Neural progenitor cell (in vitro differentiated cells): ENCODE measurements around the gene ROBO2. TPM values are rescaled to one million over a fixed set of nuclear protein-coding genes. Genes with fewer than 3 reads are reported as not detected.

Source experiments
- DNase-seq: peaks from one replicate; pipeline ENCODE4 v3.0.0-alpha.2; 2016; ENCODE audit warnings: low spot score
- H2AFZ ChIP-seq: fragments of 200-600 bp; sonication (generic); replicated peaks from 2 replicates; pipeline ENCODE4 v1.6.1; 2016; ENCODE audit warnings: antibody characterized with exemption
- H3F3A ChIP-seq: fragments of 200-600 bp; sonication (generic); 2 replicates; pipeline ENCODE4 v1.6.1; 2016; ENCODE audit warnings: antibody characterized with exemption, low read depth
- H3K27ac ChIP-seq: fragments of 200-600 bp; sonication (generic); 2 replicates; pipeline ENCODE4 v1.5.1; 2016; ENCODE audit warnings: mild to moderate bottlenecking
- H3K27me3 ChIP-seq: fragments of 200-600 bp; sonication (generic); 2 replicates; pipeline ENCODE4 v1.6.1; 2016; ENCODE audit warnings: mild to moderate bottlenecking, moderate library complexity
- H3K36me3 ChIP-seq: fragments of 200-600 bp; sonication (generic); 2 replicates; pipeline ENCODE4 v1.5.1; 2016
- H3K4me1 ChIP-seq: fragments of 200-600 bp; sonication (generic); 2 replicates; pipeline ENCODE4 v1.6.1; 2016; ENCODE audit warnings: mixed run types
- H3K4me2 ChIP-seq: fragments of 200-600 bp; sonication (generic); 2 replicates; pipeline ENCODE4 v1.6.1; 2016
- H3K4me3 ChIP-seq: fragments of 200-600 bp; sonication (generic); 2 replicates; pipeline ENCODE4 v1.5.1; 2016
- H3K79me2 ChIP-seq: fragments of 200-600 bp; sonication (generic); 2 replicates; pipeline ENCODE4 v1.6.1; 2016; ENCODE audit warnings: low read depth
- H3K9ac ChIP-seq: fragments of 200-600 bp; sonication (generic); 2 replicates; pipeline ENCODE4 v1.6.1; 2016
- H3K9me3 ChIP-seq: fragments of 200-600 bp; sonication (generic); 2 replicates; pipeline ENCODE4 v1.5.1; 2016; ENCODE audit warnings: low read depth
- H4K20me1 ChIP-seq: fragments of 200-600 bp; sonication (generic); 2 replicates; pipeline ENCODE4 v1.6.1; 2016; ENCODE audit warnings: low read depth
- H3K27ac Mint-ChIP-seq: 3 replicates; pipeline ENCODE4 v1.8.0; 2021; ENCODE audit warnings: mixed read lengths
- H3K27me3 Mint-ChIP-seq: 2 replicates; pipeline ENCODE4 v1.8.0; 2022; ENCODE audit warnings: low read depth, mild to moderate bottlenecking, inconsistent platforms, moderate library complexity, mixed read lengths; ENCODE audit not compliant: insufficient read depth
- H3K36me3 Mint-ChIP-seq: 3 replicates; pipeline ENCODE4 v1.8.0; 2021; ENCODE audit warnings: mixed read lengths
- H3K4me1 Mint-ChIP-seq: 3 replicates; pipeline ENCODE4 v1.8.0; 2021; ENCODE audit warnings: mixed read lengths
- H3K4me3 Mint-ChIP-seq: 3 replicates; pipeline ENCODE4 v1.8.0; 2021; ENCODE audit warnings: mild to moderate bottlenecking, moderate library complexity, mixed read lengths
- H3K9me3 Mint-ChIP-seq: 3 replicates; pipeline ENCODE4 v1.8.0; 2020; ENCODE audit warnings: mixed read lengths
- EZH2 ChIP-seq: fragments of 200-600 bp; sonication (generic); IDR thresholded peaks from 2 replicates; pipeline ENCODE4 v1.6.1; 2017; ENCODE audit warnings: antibody characterized with exemption, mild to moderate bottlenecking, moderate library complexity
- EZH2phosphoT487 ChIP-seq: fragments of 200-600 bp; sonication (generic); IDR thresholded peaks from 2 replicates; pipeline ENCODE4 v1.6.1; 2017; ENCODE audit warnings: antibody characterized with exemption
- total RNA-seq: library from RNA; depleted of rRNA; stranded (reverse); fragments of >200 nt; gene quantifications from 2 replicates; pipeline ENCODE4 v1.2.3, GENCODE V29; 2015; ENCODE audit warnings: low replicate concordance
- TF ChIP-seq, protein P1 (sequence below): fragments of 200-600 bp; sonication (generic); IDR thresholded peaks from 2 replicates; pipeline ENCODE4 v1.5.1; 2017; ENCODE audit warnings: antibody characterized with exemption, mild to moderate bottlenecking

Gene ROBO2
- total RNA-seq, 1 donor from 2014 or later: 15.0 TPM

DNA sequence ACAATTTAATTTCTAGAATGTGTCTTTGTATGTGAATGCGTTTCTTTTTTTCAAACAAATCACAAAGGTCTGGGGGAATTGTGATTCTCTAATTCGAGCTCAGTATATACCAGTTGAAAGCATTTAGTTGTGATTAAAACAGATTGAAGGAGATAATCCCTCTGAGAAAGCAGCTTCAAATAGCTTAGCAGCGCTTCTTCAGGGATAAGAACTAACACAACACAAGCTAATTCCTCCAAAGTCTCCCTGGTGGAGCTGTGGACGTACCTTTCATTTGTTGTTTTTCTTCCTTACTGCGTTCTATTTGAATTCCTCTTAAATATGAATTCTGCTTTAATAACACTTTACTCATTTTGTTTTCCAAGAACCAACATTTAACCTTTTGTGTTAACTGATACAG, 286.7 kb downstream of the ROBO2 start:
- H3K27me3 Mint-ChIP-seq: no peaks in the 10 kb centered on the region
- H3K4me3 Mint-ChIP-seq: no peak overlapping the region
- Histone ChIP-seq H3K4me3 (no peak overlapping the region), H4K20me1 (no peaks in the 10 kb centered on the region), H3K27me3 (no peaks in the 10 kb centered on the region), H3K27ac (peak overlapping the region; percentile 62), H3K4me2 (peak overlapping the region; percentile 25), H3F3A (peaks cover 21% of the 10 kb centered on the region), H2AFZ (no peak overlapping the region), H3K79me2 (no peaks in the 10 kb centered on the region), H3K9ac (no peak overlapping the region), H3K9me3 (no peaks in the 10 kb centered on the region), H3K4me1 (peaks cover 14% of the 10 kb centered on the region), H3K36me3 (no peaks in the 10 kb centered on the region)
- no peak overlapping the region for H3K27ac Mint-ChIP-seq
- H3K9me3 Mint-ChIP-seq: no peaks in the 10 kb centered on the region
- DNase-seq: peak; percentile 70
- TF ChIP-seq, protein P1, sequence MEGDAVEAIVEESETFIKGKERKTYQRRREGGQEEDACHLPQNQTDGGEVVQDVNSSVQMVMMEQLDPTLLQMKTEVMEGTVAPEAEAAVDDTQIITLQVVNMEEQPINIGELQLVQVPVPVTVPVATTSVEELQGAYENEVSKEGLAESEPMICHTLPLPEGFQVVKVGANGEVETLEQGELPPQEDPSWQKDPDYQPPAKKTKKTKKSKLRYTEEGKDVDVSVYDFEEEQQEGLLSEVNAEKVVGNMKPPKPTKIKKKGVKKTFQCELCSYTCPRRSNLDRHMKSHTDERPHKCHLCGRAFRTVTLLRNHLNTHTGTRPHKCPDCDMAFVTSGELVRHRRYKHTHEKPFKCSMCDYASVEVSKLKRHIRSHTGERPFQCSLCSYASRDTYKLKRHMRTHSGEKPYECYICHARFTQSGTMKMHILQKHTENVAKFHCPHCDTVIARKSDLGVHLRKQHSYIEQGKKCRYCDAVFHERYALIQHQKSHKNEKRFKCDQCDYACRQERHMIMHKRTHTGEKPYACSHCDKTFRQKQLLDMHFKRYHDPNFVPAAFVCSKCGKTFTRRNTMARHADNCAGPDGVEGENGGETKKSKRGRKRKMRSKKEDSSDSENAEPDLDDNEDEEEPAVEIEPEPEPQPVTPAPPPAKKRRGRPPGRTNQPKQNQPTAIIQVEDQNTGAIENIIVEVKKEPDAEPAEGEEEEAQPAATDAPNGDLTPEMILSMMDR: no peak
- no peak for TF ChIP-seq EZH2phosphoT487
- TF ChIP-seq EZH2: no peak
- no peaks in the 10 kb centered on the region for H3K36me3 Mint-ChIP-seq
- no peaks in the 10 kb centered on the region for H3K4me1 Mint-ChIP-seq

DNA sequence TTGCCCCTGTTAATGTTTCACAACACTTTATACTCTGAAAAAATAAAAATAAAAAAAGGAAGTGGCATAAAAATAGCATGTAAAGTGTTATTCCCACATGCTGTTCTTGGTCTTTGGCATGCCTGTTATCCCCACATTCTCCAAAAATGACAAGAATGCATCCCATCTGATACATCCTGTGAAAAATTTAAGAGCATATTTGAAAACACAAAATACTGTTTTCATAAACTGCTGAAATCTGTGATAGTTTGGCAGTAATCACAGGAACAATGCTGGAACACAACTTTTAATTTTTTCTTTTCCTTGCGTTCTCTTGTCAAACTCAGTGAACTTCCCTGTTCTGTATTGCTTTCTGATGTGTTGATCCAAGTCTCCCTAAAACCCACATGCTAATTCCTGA, 288.8 kb downstream of the ROBO2 start:
- no peak overlapping the region for H3K4me2 ChIP-seq
- no peaks in the 10 kb centered on the region for H3K27me3 Mint-ChIP-seq

DNA sequence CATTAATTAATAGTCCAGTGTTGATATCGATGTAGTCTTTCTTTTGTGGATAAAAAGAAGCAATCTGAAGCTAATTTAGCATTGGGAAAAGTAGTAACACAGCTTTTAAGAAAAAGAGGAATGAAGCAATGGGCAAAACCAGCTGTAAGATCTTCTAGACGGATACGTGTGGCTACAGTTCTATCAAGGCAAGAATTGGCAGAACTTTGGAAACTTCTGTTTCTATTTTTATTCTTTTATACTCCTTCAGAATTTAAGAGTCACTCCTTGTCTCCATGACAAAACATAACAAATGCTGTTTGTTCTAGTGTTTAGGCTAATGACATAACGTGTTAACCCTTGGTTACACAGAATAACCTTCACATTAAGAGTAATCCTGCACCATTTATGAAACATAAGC, 289.2 kb downstream of the ROBO2 start:
- no peaks in the 10 kb centered on the region for H3K4me1 Mint-ChIP-seq
- no peaks in the 10 kb centered on the region for H3K9me3 Mint-ChIP-seq
- H4K20me1 ChIP-seq: no peaks in the 10 kb centered on the region
- no peaks in the 10 kb centered on the region for H3K9me3 ChIP-seq
- H2AFZ ChIP-seq: no peak overlapping the region
- no peak for DNase-seq
- no peak overlapping the region for H3K27ac Mint-ChIP-seq
- no peak for TF ChIP-seq EZH2
- no peak for TF ChIP-seq EZH2phosphoT487
- no peak overlapping the region for H3K4me3 ChIP-seq
- H3K4me2 ChIP-seq: no peak overlapping the region
- H3F3A ChIP-seq: peaks cover under 1% of the 10 kb centered on the region
- H3K79me2 ChIP-seq: no peaks in the 10 kb centered on the region
- H3K27me3 ChIP-seq: no peaks in the 10 kb centered on the region
- no peak overlapping the region for H3K4me3 Mint-ChIP-seq
- H3K9ac ChIP-seq: no peak overlapping the region
- no peak overlapping the region for H3K27ac ChIP-seq
- H3K4me1 ChIP-seq: peaks cover 14% of the 10 kb centered on the region
- no peaks in the 10 kb centered on the region for H3K36me3 ChIP-seq
- no peaks in the 10 kb centered on the region for H3K36me3 Mint-ChIP-seq
- no peaks in the 10 kb centered on the region for H3K27me3 Mint-ChIP-seq

More for the DNA sequence above, 288.8 kb downstream of the ROBO2 start:
- TF ChIP-seq EZH2: no peak
- no peak overlapping the region for H3K4me3 ChIP-seq
- no peak overlapping the region for H3K4me3 Mint-ChIP-seq
- H2AFZ ChIP-seq: no peak overlapping the region
- peaks cover 4% of the 10 kb centered on the region for H3F3A ChIP-seq
- no peaks in the 10 kb centered on the region for H3K4me1 Mint-ChIP-seq
- no peak overlapping the region for H3K27ac Mint-ChIP-seq
- H3K36me3 ChIP-seq: no peaks in the 10 kb centered on the region
- H3K27me3 ChIP-seq: no peaks in the 10 kb centered on the region
- DNase-seq: no peak
- H4K20me1 ChIP-seq: no peaks in the 10 kb centered on the region
- no peak overlapping the region for H3K27ac ChIP-seq
- no peaks in the 10 kb centered on the region for H3K9me3 ChIP-seq
- H3K36me3 Mint-ChIP-seq: no peaks in the 10 kb centered on the region
- peaks cover 14% of the 10 kb centered on the region for H3K4me1 ChIP-seq
- H3K9me3 Mint-ChIP-seq: no peaks in the 10 kb centered on the region
- H3K9ac ChIP-seq: no peak overlapping the region
- no peaks in the 10 kb centered on the region for H3K79me2 ChIP-seq

DNA sequence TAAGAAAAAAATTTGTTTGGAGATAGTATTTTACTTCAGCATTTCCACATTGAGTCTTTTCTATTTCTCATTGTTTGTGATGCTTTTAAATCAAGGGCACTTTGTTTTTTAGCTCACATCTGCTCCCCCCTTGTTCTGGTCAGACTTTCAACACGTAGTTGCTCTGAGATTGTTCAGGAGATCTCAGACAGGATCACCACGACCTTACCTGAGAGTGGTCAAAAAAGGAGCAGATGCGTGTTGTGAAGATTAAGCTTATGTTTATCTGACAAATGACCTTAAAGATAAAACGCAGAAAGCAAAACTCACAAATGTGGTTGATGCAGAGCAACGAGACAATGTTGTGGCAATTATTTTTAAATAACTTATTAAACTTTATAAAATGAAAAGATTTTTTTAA, 298.3 kb downstream of the ROBO2 start:
- no peak for DNase-seq
- no peaks in the 10 kb centered on the region for H3K4me1 Mint-ChIP-seq
- no peaks in the 10 kb centered on the region for H3K4me1 ChIP-seq
- H3K27ac ChIP-seq: no peak overlapping the region
- no peak overlapping the region for H3K4me3 Mint-ChIP-seq
- H3K4me3 ChIP-seq: no peak overlapping the region
- H3K9ac ChIP-seq: no peak overlapping the region
- H3K9me3 ChIP-seq: no peaks in the 10 kb centered on the region
- H3F3A ChIP-seq: no peaks in the 10 kb centered on the region
- no peaks in the 10 kb centered on the region for H3K27me3 Mint-ChIP-seq
- H3K36me3 ChIP-seq: no peaks in the 10 kb centered on the region
- no peaks in the 10 kb centered on the region for H3K9me3 Mint-ChIP-seq
- H4K20me1 ChIP-seq: no peaks in the 10 kb centered on the region
- H3K27me3 ChIP-seq: no peaks in the 10 kb centered on the region
- H3K36me3 Mint-ChIP-seq: peaks cover 2% of the 10 kb centered on the region
- no peak overlapping the region for H3K27ac Mint-ChIP-seq
- TF ChIP-seq, protein P1: no peak
- no peak overlapping the region for H3K4me2 ChIP-seq
- no peak overlapping the region for H2AFZ ChIP-seq
- H3K79me2 ChIP-seq: no peaks in the 10 kb centered on the region
